ENCODE measurements around the gene DAB1. TPM values are rescaled to one million over a fixed set of nuclear protein-coding genes. Genes with fewer than 3 reads are reported as not detected.
"Not testable (repeated sequence)": the region's sequence is repeated elsewhere in the genome, so short reads cannot be mapped to it uniquely, and the experiment has no call there.

The DAB1 gene
- total RNA-seq, 2 donors from 2014 or later: 78.3 to 118 TPM

DNA sequence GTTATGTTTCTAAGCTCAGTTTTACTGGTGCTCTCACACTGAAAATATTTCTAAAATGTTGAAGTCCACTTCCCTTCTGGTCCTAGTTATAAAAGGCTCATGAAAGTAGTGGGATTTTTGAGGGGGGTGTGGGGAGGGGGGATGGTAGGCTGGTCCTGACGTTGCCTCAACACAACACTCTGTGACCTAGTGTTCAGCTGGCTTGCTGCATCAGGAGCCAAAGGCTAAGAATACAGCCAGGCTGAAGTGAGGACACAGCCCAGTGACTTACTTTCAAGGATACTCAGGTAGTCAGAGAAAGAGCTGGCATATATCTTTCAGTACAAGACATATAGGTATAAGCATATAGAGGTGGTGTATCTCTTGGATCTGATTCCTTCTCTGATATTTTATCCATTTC lies 306.1 kb downstream of the DAB1 start:
- DNase-seq (ENCODE audit: low spot score): no peak
- intact Hi-C loops (cut with DNase I): no loop called here

- intact Hi-C loops (cut with DNase I): loop anchor here in 1 of 2 donors (1.0 kb wide), 1 partner anchor 46 kb away; no protein-coding TSS in a partner anchor
- no peak for DNase-seq (ENCODE audit: low spot score)
Measured at GRCh38 chr1:57116871-57117270, 307.0 kb downstream of the DAB1 start.

DNA sequence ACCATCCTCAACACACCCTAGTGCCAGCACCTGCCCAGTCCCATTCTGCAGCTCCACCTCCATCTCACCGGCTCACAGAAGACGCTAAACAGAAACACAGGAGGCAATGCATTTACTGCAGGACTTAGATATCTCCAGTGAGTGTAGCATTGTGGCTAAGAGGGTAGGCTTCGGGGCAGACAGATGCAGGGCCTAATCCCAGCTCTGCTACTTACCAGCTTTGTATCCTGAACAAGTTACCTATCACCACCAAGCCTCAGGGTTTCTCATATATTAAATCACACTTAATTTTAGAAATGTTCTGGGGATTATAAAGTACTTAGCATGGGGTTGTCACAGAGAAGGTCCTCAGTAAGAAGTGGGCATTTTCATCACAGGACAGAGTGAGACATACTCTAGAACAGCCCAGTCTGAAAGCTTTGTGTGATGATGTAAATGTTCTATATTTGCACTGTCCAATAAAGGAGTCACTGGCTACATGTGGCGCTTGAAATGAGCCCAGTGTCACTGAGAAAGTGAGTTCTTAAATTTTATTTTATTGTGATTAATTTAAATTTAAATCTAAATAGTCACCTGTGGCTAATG lies 308.7 kb downstream of the DAB1 start:
- intact Hi-C loops (cut with DNase I): no loop called here

DNA sequence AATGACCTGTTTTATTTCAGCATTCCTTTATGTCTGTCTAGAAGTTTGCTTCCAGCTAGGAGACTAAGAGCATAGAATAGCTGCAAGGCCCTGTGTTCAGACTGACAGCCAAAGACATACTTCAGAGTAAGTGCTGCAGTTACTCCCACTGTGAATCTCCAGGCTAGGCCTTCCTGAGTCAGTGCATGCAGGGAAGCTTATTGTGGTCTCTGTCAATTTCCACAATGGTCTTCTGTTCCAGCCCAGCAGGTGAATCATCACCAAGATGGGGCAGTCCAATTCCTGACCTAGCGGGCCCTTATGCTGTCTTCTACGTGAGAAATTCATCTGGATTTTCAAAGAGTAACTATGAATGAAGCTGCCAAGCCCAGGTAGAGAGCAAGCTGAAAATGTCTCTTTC lies 311.7 kb downstream of the DAB1 start:
- intact Hi-C loops (cut with DNase I): no loop called here
- DNase-seq (ENCODE audit: low spot score): no peak

More for the DNA sequence above, 308.7 kb downstream of the DAB1 start:
- DNase-seq (ENCODE audit: low spot score): no peak

GRCh38 chr1:57111175-57111574 lies 312.7 kb downstream of the DAB1 start:
- intact Hi-C loops (cut with DNase I): no loop called here
- DNase-seq (ENCODE audit: low spot score): no peak

GRCh38 chr1:57109883-57110282 lies 314.0 kb downstream of the DAB1 start:
- no peak for DNase-seq (ENCODE audit: low spot score)
- intact Hi-C loops (cut with DNase I): no loop called here

DNA sequence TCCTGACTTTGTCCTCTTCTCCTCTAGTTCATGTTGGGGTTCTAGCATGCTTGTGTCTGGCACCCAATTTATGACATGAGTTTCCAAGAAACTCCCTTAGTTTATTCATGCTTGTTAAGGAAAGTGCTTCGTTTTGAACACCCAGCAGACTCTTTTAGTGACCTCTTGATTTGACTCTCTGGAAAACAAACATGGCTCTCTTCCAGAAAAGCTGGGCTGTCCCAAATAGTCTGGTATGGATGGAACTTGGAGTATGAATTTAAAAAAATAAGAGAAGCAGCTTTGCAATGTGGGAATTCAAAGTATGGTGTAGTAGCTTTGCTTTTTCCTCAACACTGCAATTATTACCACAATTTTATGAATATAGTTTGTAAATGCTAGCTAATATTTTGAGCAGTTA lies 314.6 kb downstream of the DAB1 start:
- no peak for DNase-seq (ENCODE audit: low spot score)
- intact Hi-C loops (cut with DNase I): no loop called here

DNA sequence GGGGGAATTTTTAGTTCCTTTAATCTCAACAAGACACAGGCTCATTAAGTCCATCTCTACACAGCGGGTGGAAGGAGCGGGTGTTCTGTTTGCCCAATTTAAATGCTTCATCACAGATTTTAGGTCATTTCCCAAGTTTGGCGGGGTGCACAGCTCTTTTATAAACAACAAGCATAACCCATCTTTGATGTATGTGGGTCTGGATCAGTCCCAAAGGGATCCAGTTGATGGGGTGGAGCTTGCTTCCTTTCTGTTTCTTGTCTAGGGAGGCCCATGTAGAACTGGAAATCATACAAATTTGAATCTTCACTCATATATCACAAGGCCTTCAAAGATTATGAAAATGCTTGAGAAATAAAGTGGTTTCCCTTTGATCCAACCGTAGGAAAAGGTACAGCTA lies 317.6 kb downstream of the DAB1 start:
- no peak for DNase-seq (ENCODE audit: low spot score)
- intact Hi-C loops (cut with DNase I): no loop called here

DNA sequence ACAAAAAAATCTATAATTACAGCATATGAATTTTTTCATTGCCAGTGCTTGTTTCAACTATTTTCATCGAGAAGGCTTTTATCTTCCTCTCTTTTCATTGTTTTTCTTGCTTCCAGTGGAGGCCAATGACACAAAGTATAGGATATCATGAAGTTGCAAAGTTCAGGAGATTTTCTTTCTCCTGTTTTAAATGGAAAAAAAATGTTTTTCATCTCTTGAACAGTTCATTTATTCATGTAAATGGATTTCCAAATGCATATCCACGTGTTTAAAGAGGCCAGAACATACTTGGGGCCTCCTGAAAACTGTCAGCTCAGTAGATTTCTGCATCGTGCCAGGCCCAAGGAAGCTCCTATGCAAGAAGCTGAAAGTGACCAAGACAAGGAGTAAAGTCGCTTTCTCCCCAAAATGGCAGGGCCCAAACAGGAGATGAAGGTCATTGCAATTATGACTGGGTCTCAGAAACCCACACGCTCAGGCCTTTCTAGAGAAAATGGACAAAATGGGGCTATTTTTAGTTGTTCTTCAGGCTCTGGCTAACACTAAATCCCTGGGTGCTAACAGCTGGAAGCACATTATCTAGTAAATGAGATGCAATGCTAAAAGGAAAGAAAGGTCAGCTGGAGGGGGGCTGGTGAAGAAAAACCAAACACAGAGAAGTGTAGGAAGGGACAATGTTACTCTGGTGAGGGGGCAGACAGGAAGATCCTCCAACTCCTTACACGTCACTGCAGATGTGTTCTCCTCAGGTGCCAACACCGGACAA lies 321.1 kb downstream of the DAB1 start:
- intact Hi-C loops (cut with DNase I): no loop called here
- DNase-seq (ENCODE audit: low spot score): no peak

GRCh38 chr1:57101209-57101608 lies 322.7 kb downstream of the DAB1 start:
- intact Hi-C loops (cut with DNase I): no loop called here
- DNase-seq (ENCODE audit: low spot score): no peak

GRCh38 chr1:57094749-57095148 lies 329.1 kb downstream of the DAB1 start:
- intact Hi-C loops (cut with DNase I): no loop called here
- no peak for DNase-seq (ENCODE audit: low spot score)

- intact Hi-C loops (cut with DNase I): no loop called here
- DNase-seq (ENCODE audit: low spot score): no peak
Measured at GRCh38 chr1:57093122-57093521, 330.7 kb downstream of the DAB1 start.

GRCh38 chr1:57091642-57092041 lies 332.2 kb downstream of the DAB1 start:
- intact Hi-C loops (cut with DNase I): no loop called here
- no peak for DNase-seq (ENCODE audit: low spot score)

DNA sequence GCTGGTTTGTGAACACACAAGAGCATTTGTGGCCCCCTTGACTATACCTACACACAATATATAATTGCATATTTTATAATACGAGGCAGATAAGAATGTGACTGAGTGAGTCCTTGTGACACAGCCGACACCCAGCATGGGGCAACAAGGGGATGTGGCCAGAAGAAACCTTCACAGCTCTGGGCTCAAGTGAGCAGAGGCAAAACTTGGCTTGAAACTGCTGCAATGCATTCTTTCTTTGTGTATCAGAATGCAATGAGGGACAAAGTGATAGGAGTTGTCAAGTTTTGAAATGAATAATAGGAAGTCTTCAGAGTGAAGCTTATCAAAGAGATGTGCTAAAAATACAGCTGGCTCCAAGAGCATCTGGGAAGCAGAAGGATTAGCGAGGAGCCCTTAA lies 334.0 kb downstream of the DAB1 start:
- DNase-seq (ENCODE audit: low spot score): no peak
- intact Hi-C loops (cut with DNase I): no loop called here

DNA sequence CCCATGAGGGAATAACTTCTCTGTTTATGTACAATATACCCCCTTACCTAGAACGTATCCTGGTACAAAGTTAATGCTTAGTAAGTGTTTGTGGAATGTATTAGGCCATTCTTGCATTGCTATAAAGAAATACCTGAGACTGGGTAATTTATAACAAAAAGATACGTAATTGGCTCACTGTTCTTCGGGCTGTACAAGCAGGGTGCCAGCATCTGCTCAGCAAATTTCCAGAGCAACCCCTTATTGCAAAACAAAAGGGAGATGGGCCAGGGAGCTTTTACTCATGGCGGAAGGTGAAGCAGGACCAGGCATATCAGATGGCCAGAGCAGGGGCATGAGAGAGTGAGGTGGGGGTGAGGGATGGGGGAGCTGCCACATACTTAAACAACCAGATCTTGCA lies 334.6 kb downstream of the DAB1 start:
- intact Hi-C loops (cut with DNase I): no loop called here
- DNase-seq (ENCODE audit: low spot score): no peak

GRCh38 chr1:57088653-57089052 lies 335.2 kb downstream of the DAB1 start:
- intact Hi-C loops (cut with DNase I): no loop called here
- DNase-seq (ENCODE audit: low spot score): no peak

- DNase-seq (ENCODE audit: low spot score); intact Hi-C loops (cut with DNase I): not testable (repeated sequence)
Measured at GRCh38 chr1:57087660-57088059, 336.2 kb downstream of the DAB1 start.

- no peak for DNase-seq (ENCODE audit: low spot score)
- intact Hi-C loops (cut with DNase I): no loop called here
Measured at GRCh38 chr1:57086154-57086553, 337.7 kb downstream of the DAB1 start.

DNA sequence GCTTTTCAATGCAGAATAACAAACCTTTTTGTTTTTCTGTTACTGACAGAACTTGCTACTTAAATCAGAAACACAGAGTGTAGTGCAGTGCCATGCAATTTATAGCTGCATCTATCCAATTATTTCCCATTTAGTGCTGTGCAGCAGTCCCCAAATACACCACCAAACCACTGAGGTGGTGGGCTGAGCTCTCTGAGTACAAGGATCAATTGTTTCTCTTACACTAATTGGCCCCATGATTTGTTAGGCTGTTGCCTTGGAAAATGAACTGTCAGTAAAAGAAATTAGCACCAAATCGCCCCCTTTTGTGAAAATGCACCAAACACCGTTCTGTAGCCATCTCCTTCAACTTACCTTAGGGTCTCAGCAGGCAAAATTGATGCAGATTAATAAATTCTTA lies 339.2 kb downstream of the DAB1 start:
- intact Hi-C loops (cut with DNase I): no loop called here
- DNase-seq (ENCODE audit: low spot score): no peak

DNA sequence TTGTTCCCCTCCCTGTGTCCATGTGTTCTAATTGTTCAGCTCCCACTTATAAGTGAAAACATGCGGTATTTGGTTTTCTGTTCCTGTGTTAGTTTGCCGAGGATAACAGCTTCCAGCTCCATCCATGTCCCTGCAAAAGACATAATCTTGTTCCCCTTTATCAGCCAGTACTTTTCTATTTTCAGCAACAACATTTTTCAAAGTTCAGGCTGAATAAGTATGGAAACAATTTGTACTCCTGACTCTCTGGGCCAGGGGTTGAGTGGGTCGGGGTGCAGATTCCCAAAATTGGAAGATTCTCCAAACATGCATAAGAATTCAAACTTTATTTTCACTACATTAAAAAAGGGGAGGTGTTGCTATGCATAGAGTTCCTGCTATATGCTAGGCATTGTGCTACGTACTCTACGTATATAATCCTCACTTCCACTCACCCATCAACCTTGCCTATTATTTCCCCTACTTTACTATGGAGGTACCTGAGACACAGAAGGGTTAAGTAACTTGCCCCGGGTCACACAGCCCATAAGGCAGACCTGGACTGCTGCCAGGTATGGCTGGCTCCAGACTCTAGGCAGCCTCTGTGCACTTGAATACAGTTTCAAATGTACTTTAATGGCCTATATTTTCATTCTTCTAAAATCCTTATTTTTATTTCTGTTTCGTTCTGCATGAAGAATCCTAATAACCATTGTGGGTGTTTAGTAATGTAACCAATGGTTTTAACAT lies 341.0 kb downstream of the DAB1 start:
- intact Hi-C loops (cut with DNase I): no loop called here
- DNase-seq (ENCODE audit: low spot score): no peak
